HFFc6 (cell line): Measurements from ENCODE around the gene MITF. TPM values are rescaled to one million over a fixed set of nuclear protein-coding genes. Genes with fewer than 3 reads are reported as not detected.
"Not testable (repeated sequence)": the region's sequence is repeated elsewhere in the genome, so short reads cannot be mapped to it uniquely, and the experiment has no call there.

Experiments
- DNase-seq: peaks from one replicate; pipeline ENCODE4 v3.0.0-alpha.2; 2018
- H3K27ac Mint-ChIP-seq: 2 replicates; pipeline ENCODE4 v1.8.0; 2020; ENCODE audit warnings: mild to moderate bottlenecking, mixed read lengths
- H3K27me3 Mint-ChIP-seq: 2 replicates; pipeline ENCODE4 v1.8.0; 2021; ENCODE audit warnings: mild to moderate bottlenecking, moderate library complexity, mixed read lengths; ENCODE audit not compliant: insufficient read depth
- H3K36me3 Mint-ChIP-seq: 2 replicates; pipeline ENCODE4 v1.8.0; 2021; ENCODE audit warnings: low read depth, mixed read lengths
- H3K4me1 Mint-ChIP-seq: 2 replicates; pipeline ENCODE4 v1.8.0; 2020; ENCODE audit warnings: low read depth, mixed read lengths
- H3K4me3 Mint-ChIP-seq: 2 replicates; pipeline ENCODE4 v1.8.0; 2020; ENCODE audit warnings: mild to moderate bottlenecking, moderate library complexity, mixed read lengths
- H3K9me3 Mint-ChIP-seq: 2 replicates; pipeline ENCODE4 v1.8.0; 2020; ENCODE audit warnings: mild to moderate bottlenecking, mixed read lengths
- total RNA-seq, 6 experiments: library from RNA; stranded (reverse); fragmentation: NEBNext Ultra II Directional; extraction: Animal tissue kit (Norgen Biotek cat#: 25700); gene quantifications; 2 replicates in 1 of 6; 3 replicates in 5 of 6; pipeline ENCODE4 v1.2.3, GENCODE V29; 2021
- TF ChIP-seq, protein P1 (sequence below): fragments of 200-600 bp; sonication (generic); IDR thresholded peaks from 2 replicates; pipeline ENCODE4 v1.5.0; 2021; ENCODE audit warnings: antibody characterized with exemption, mild to moderate bottlenecking

MITF gene
- total RNA-seq, 6 experiments from 2014 or later, result 23.3 to 38.2 (median 25.7) TPM

DNA sequence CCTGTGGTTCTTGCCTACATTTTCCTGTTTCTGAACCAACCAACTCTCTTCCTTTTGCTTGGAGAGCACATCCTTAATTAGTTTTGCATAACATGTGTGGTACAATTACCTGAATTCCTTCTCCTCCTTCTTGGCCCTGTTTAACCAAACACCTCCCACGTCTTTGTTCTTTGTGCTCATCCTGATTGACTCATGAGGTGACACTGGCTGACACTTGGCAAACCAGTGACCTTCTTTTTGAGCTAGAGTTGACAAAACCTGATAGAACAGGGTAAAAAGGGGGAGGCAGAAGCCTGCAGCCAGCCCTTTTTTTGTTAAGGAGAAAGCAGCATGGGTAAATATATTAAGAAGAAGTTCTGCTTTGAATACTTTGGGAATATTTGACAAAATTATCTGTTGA is 161.1 kb downstream of the MITF start:
- no peak for DNase-seq
- H3K27ac Mint-ChIP-seq, result no peak overlapping the region
- H3K4me1 Mint-ChIP-seq, result peaks cover 11% of the 10 kb centered on the region
- no peaks in the 10 kb centered on the region for H3K27me3 Mint-ChIP-seq
- TF ChIP-seq, protein P1, sequence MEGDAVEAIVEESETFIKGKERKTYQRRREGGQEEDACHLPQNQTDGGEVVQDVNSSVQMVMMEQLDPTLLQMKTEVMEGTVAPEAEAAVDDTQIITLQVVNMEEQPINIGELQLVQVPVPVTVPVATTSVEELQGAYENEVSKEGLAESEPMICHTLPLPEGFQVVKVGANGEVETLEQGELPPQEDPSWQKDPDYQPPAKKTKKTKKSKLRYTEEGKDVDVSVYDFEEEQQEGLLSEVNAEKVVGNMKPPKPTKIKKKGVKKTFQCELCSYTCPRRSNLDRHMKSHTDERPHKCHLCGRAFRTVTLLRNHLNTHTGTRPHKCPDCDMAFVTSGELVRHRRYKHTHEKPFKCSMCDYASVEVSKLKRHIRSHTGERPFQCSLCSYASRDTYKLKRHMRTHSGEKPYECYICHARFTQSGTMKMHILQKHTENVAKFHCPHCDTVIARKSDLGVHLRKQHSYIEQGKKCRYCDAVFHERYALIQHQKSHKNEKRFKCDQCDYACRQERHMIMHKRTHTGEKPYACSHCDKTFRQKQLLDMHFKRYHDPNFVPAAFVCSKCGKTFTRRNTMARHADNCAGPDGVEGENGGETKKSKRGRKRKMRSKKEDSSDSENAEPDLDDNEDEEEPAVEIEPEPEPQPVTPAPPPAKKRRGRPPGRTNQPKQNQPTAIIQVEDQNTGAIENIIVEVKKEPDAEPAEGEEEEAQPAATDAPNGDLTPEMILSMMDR, result no peak
- H3K4me3 Mint-ChIP-seq, result no peak overlapping the region
- no peaks in the 10 kb centered on the region for H3K36me3 Mint-ChIP-seq
- no peaks in the 10 kb centered on the region for H3K9me3 Mint-ChIP-seq

DNA sequence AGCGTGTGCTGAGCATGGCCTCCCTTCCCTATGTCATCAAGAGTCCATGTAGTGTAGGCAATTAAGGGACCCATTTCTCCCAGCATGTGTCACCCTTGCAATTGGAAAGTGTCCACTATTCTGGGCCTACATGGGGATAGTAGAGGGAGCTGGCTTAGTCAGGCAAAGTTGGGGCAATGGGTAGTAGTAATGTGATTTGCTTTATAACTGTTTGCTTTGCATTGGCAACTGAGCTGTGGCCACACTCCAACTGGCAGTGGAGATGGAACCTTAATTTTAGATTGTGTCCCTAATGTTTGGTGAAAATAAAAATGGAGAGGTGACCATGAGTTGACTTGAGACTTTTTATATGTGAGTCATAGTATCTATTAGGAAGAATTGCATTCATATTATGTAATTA is 162.5 kb downstream of the MITF start:
- TF ChIP-seq, protein P1, result no peak
- no peaks in the 10 kb centered on the region for H3K36me3 Mint-ChIP-seq
- H3K4me3 Mint-ChIP-seq, result no peak overlapping the region
- no peaks in the 10 kb centered on the region for H3K9me3 Mint-ChIP-seq
- H3K27ac Mint-ChIP-seq, result no peak overlapping the region
- H3K4me1 Mint-ChIP-seq, result peaks cover 11% of the 10 kb centered on the region
- no peak for DNase-seq
- H3K27me3 Mint-ChIP-seq, result no peaks in the 10 kb centered on the region

DNA sequence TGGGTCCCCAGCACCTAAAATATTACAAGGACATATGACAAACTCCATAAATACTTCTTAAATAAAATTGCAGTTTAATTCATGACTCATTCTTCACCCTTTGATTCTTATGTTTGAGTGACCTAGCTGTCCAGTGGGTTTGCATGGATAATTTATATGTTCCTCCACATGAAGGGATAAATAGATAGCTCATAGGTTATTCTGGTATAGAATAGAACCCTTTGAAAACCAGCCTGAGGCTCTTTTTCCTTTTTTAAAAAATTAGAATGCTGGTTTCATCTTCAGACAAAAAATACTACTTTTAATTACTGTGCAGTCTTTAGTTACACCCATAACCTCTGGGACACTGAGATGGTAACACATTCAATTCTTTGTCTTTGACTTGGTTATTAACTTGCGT is 163.1 kb downstream of the MITF start:
- no peaks in the 10 kb centered on the region for H3K27me3 Mint-ChIP-seq
- H3K9me3 Mint-ChIP-seq, result no peaks in the 10 kb centered on the region
- H3K36me3 Mint-ChIP-seq, result no peaks in the 10 kb centered on the region
- no peak overlapping the region for H3K27ac Mint-ChIP-seq
- no peak for DNase-seq
- TF ChIP-seq, protein P1, result no peak
- H3K4me3 Mint-ChIP-seq, result no peak overlapping the region
- H3K4me1 Mint-ChIP-seq, result peaks cover 11% of the 10 kb centered on the region

DNA sequence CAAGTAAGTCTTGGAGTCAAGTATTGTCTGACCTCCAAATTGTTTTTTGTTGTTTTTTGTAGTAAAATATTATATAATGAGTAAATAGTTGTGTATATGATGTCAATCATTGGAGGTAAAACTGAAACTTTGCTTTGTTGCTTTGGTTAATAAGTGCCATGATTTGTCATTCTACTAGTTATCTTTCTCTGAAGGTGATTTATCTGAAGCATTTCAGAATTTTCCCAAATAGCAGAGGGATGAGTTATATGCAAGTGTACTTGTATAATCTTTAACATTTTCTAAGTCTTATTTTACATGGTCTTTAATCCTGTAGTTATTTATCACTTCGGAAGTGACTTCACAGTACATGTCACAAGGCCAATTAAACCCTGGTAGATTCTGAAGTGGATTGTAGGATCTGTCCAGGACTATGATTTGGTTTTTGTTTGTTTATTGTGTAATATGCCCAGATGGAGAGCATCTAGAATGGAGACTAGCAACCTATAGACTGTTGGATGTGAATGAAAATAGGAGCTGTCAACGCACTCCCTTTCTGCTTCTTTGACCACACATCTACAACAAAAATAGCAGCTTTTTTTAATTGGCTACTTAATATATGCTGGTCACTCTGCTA is 167.2 kb downstream of the MITF start:
- Mint-ChIP-seq H3K36me3 (peaks cover 8% of the 10 kb centered on the region), H3K27me3 (no peaks in the 10 kb centered on the region), H3K4me1 (peaks cover 10% of the 10 kb centered on the region), H3K27ac (no peak overlapping the region), H3K9me3 (peaks cover 10% of the 10 kb centered on the region), H3K4me3 (no peak overlapping the region)
- TF ChIP-seq, protein P1, result no peak
- DNase-seq, result no peak

DNA sequence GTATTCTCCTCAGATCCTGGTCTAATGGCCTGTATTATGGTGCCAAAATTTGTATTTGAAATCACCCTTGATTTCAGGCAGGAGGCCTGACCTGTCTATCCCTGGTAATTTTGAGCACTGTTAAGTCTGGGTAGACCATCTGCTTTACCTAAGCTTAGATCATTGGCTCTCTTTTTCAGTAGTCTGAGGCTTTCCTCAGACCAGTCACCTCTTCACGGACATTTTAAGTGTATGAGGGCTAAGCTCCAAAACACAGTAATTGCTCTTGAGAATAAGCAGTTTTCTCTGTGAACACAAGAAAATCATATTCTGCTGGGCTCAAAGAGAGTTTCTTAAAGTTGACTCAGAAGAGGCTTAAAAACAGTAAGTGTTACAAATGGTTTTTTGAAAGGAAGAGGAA is 168.3 kb downstream of the MITF start:
- Mint-ChIP-seq H3K36me3 (peaks cover 8% of the 10 kb centered on the region), H3K9me3 (peaks cover 10% of the 10 kb centered on the region), H3K4me3 (no peak overlapping the region), H3K4me1 (no peaks in the 10 kb centered on the region), H3K27ac (no peak overlapping the region), H3K27me3 (no peaks in the 10 kb centered on the region)
- no peak for DNase-seq
- TF ChIP-seq, protein P1, result no peak

DNA sequence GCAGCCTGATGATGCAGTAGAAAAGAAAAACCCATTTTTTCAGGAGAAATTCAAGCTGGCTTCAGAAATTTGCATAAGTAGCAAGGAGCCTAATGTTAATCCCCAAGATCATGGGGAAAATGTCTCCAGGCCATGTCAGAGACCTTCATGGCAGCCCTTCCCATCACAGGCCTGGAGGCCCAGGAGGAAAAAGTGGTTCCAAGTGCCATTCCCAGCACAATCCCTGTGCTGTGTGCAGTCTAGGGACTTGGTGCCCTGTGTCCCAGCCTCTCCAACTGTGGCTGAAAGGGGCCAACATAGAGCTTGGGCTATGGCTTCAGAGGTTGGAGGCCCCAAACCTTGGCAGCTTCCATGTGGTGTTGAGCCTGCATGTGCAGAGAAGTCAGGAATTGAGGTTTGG is 170.6 kb downstream of the MITF start:
- not testable (repeated sequence) for DNase-seq, H3K9me3 Mint-ChIP-seq, H3K27me3 Mint-ChIP-seq, H3K27ac Mint-ChIP-seq, H3K4me1 Mint-ChIP-seq, H3K4me3 Mint-ChIP-seq
- H3K36me3 Mint-ChIP-seq, result peaks cover 12% of the 10 kb centered on the region
